Mesodermal cell (in vitro differentiated cells): ENCODE results near the gene SLC45A1.

Experiments
- H3K27ac ChIP-seq: 2 replicates; pipeline ENCODE4 v1.7.0; 2013; ENCODE audit warnings: mild to moderate bottlenecking, low read depth, low read length, moderate library complexity; ENCODE audit not compliant: severe bottlenecking
- H3K36me3 ChIP-seq: 2 replicates; pipeline ENCODE4 v1.7.1; 2013; ENCODE audit warnings: mild to moderate bottlenecking, low read length, moderate library complexity; ENCODE audit not compliant: control insufficient read depth, insufficient read depth
- H3K4me1 ChIP-seq: one replicate; pipeline ENCODE4 v1.7.1; 2013; ENCODE audit warnings: mild to moderate bottlenecking, low read length; ENCODE audit not compliant: insufficient read depth, control insufficient read depth, poor library complexity, severe bottlenecking
- H3K4me3 ChIP-seq: 2 replicates; pipeline ENCODE4 v1.7.0; 2013; ENCODE audit warnings: low read length, control low read depth, mild to moderate bottlenecking; ENCODE audit not compliant: insufficient read depth, poor library complexity, severe bottlenecking; ENCODE audit errors: extremely low read depth
- H3K9me3 ChIP-seq: 2 replicates; pipeline ENCODE4 v1.7.1; 2013; ENCODE audit warnings: mild to moderate bottlenecking, low read length, moderate library complexity; ENCODE audit not compliant: control insufficient read depth
- WGBS, 2 experiments: methylation state at CpG; one replicate each; pipeline ENCODE4 v1.1.5; 2013; ENCODE audit warnings: missing lambda C conversion rate in 2 of 2; ENCODE audit not compliant: insufficient coverage in 2 of 2; 5-methylcytosine and 5-hydroxymethylcytosine counted together

Gene SLC45A1

DNA sequence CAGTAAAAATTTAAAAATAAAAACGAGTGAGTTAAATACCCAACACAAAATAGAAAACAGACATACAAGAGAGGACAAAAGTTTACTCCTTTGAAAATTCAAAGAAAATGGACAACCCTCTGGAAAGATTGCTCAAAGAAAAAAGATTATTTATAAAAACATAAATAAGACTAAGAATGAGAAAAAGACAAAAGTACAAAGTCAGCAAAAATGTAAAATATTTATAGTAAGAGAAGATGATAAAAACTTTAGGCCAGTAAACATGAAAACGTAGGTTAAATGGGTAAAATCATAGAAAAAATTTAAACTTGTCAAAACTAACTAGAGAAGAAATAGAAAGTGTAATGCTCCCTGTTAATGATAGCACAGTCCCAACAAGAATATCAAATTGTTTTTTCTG is 31.9 kb upstream of the SLC45A1 start:
- Histone ChIP-seq H3K4me3 (no peak overlapping the region), H3K9me3 (no peaks in the 10 kb centered on the region), H3K36me3 (no peaks in the 10 kb centered on the region), H3K27ac (no peak overlapping the region), H3K4me1 (peaks cover 2% of the 10 kb centered on the region)
- WGBS, 2 experiments: 100% methylated on average over 1 of the region's 2 CpGs; no CpG with 5 or more reads in 1 of the 2 experiments

GRCh38 chr1:8293118-8293517 is 24.8 kb upstream of the SLC45A1 start:
- Histone ChIP-seq H3K4me1 (no peaks in the 10 kb centered on the region), H3K4me3 (no peak overlapping the region), H3K27ac (no peak overlapping the region), H3K9me3 (no peaks in the 10 kb centered on the region), H3K36me3 (no peaks in the 10 kb centered on the region)
- 92 to 100% methylated on average over 2 of the region's 6 CpGs for WGBS, 2 experiments

DNA sequence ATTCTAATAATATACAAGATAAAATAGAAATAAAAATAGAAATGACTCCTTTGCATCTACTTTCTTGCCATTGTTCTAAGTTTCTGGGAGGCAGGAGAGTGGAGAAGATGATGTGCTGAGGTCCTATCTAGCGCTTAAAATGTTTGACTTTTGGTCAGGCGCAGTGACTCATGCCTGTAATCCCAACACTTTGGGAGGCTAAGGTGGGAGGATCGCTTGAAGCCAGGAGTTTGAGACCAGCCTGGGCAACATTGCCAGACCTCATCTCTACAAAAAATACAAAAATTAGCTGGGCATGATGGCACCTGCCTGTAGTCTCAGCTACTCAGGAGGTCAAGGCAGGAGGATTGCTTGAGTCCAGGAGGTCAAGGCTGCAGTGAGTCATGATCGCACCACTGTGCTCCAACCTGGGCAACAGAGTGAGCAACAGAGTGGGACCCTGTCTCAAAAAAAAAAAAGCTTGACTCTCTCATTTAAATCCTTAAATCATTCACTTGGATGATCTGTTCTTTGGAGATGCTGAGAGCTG is 24.2 kb upstream of the SLC45A1 start:
- no peak overlapping the region for H3K27ac ChIP-seq
- no peaks in the 10 kb centered on the region for H3K36me3 ChIP-seq
- H3K4me1 ChIP-seq: no peaks in the 10 kb centered on the region
- 97 to 100% methylated on average over 3 to 4 of the region's 4 CpGs for whole genome bisulfite sequencing, 2 experiments
- H3K4me3 ChIP-seq: no peak overlapping the region
- no peaks in the 10 kb centered on the region for H3K9me3 ChIP-seq

GRCh38 chr1:8294170-8294697 is 23.7 kb upstream of the SLC45A1 start:
- no peaks in the 10 kb centered on the region for H3K36me3 ChIP-seq
- H3K27ac ChIP-seq: no peak overlapping the region
- WGBS, 2 experiments: 88 to 96% methylated on average over 8 to 16 of the region's 19 CpGs
- H3K4me1 ChIP-seq: no peaks in the 10 kb centered on the region
- H3K9me3 ChIP-seq: no peaks in the 10 kb centered on the region
- no peak overlapping the region for H3K4me3 ChIP-seq

DNA sequence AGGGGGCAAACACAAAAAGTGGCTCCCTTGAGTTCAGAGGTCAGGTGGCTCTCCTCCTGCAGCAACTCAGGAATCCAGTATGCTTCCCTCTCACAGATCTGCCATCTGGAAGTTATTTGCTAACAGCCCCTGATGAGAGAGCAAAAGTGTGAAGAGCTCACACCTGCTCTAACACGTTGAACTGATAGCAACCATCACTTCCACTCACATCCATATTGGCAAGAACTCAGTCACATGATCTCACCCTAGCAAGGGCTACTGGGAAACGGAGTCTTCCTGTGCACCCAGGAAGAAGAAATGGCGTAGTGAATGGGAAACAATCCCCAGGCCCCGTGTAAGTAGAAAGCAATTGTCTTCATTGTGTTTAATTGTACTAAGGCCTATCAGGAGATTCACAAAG is 20.7 kb upstream of the SLC45A1 start:
- no peaks in the 10 kb centered on the region for H3K4me1 ChIP-seq
- WGBS, 2 experiments: 69 to 100% methylated on average over 2 to 3 of the region's 4 CpGs
- H3K9me3 ChIP-seq: no peaks in the 10 kb centered on the region
- H3K27ac ChIP-seq: no peak overlapping the region
- no peak overlapping the region for H3K4me3 ChIP-seq
- no peaks in the 10 kb centered on the region for H3K36me3 ChIP-seq

DNA sequence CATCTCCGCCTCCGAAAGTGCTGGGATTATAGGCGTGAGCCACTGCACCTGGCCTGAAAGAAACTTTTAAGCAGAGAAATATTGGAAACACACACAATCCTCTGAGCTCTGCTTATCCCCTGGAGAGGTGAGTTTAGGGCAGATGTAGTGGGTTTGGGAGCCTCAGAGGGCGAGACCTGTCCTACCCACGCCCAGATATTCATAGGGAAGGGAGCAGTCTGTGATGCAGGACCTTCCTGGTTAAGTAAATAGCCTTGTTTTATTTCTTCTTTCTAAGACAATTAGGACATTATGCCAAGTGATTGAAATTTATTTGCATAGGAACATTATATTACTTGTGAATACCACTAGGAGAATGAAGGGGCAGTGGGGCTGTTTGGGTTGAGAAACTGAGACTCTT is 18.0 kb upstream of the SLC45A1 start:
- Histone ChIP-seq H3K36me3 (no peaks in the 10 kb centered on the region), H3K27ac (no peak overlapping the region), H3K4me1 (peaks cover 5% of the 10 kb centered on the region), H3K4me3 (no peak overlapping the region), H3K9me3 (no peaks in the 10 kb centered on the region)
- 88 to 93% methylated on average over 3 of the region's 5 CpGs for WGBS, 2 experiments

DNA sequence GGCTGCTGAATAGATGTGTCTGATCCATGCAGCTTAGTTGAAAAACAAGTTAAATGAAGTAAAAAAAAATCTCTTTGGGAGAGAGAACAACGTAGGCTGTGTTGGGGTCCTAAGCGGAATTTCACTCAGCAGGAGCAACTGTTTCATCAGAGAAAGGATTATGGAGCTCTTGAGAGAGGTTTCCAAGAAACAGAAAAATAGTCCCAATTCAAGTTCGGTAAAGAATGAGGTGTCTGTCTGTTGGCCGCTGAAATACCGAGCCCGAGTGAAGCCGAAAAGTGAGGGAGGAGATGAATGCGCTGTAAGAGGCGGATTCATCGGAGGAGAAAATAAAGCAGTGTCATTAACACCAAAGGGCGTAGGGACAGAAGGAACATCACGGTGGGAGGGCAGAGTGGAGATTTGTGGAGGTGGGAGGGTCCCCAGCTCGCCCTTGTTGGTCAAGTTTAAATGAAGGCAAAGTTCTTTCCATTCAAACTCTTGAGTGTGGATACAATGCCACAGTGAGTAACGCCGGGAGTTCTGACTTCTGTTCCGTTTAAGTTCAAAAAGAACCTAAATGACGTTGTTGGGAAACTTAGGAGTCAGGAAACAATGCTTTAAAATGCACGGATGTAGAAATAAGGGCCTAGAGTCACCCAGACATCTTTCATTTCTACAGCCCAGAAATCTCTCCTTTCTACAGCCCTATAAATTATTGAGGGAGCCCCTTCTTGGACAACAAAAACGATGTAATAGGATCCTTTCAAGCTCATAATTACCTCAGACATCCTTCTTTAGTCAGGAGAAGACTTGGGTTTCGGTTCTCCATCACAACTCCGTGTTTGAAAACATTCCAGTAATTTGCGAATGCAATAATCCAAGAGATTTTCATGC is 15.6 kb upstream of the SLC45A1 start:
- Histone ChIP-seq H3K4me1 (peaks cover 5% of the 10 kb centered on the region), H3K27ac (no peak overlapping the region), H3K4me3 (no peak overlapping the region), H3K9me3 (no peaks in the 10 kb centered on the region), H3K36me3 (no peaks in the 10 kb centered on the region)
- WGBS, 2 experiments: 76% methylated on average over 19 of the region's 22 CpGs

DNA sequence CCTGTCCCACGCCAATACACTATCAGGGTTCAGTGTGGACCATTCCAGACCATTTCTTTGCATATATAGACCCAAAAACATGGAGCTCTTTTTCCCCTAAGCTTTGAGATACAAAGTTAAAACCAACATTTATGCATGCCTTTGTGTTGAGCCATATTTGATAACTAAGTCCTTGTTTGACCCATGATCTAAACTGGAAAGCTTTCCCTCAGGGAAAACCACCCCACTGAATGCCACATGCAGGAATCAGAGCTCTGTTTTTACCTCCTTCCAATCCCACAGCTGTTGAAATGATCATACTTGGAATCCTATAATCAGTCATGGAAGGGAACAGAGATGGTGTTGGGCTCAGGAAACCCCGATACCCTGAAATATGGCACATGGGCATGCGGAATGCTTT is 14.8 kb upstream of the SLC45A1 start:
- H3K4me3 ChIP-seq: no peak overlapping the region
- no peak overlapping the region for H3K27ac ChIP-seq
- H3K9me3 ChIP-seq: no peaks in the 10 kb centered on the region
- no peaks in the 10 kb centered on the region for H3K36me3 ChIP-seq
- WGBS, 2 experiments: 94 to 100% methylated on average over 2 to 3 of the region's 3 CpGs
- H3K4me1 ChIP-seq: peaks cover 5% of the 10 kb centered on the region

- Histone ChIP-seq H3K36me3 (no peaks in the 10 kb centered on the region), H3K4me3 (no peak overlapping the region), H3K4me1 (peaks cover 5% of the 10 kb centered on the region), H3K27ac (no peak overlapping the region), H3K9me3 (no peaks in the 10 kb centered on the region)
- WGBS, 2 experiments: 84 to 94% methylated on average over 2 to 3 of the region's 4 CpGs
Measured at GRCh38 chr1:8303876-8304275, 14.0 kb upstream of the SLC45A1 start.

GRCh38 chr1:8307628-8308027 is 10.3 kb upstream of the SLC45A1 start:
- 88 to 93% methylated on average over 4 of the region's 4 CpGs for WGBS, 2 experiments
- Histone ChIP-seq H3K4me1 (peaks cover 5% of the 10 kb centered on the region), H3K36me3 (no peaks in the 10 kb centered on the region), H3K9me3 (peaks cover 5% of the 10 kb centered on the region), H3K4me3 (no peak overlapping the region), H3K27ac (no peak overlapping the region)
